Superior temporal gyrus (tissue), 1 donor: ENCODE data around the gene CPAMD8.
"Not testable (repeated sequence)": the region's sequence is repeated elsewhere in the genome, so short reads cannot be mapped to it uniquely, and the experiment has no call there.

Source experiments
- DNase-seq: peaks from one replicate; pipeline ENCODE4 v3.0.0-alpha.2; 2016; ENCODE audit errors: extremely low spot score

The CPAMD8 gene

GRCh38 chr19:17001603-17002183 is 24.9 kb downstream of the CPAMD8 start:
- no peak for DNase-seq

GRCh38 chr19:16998635-16999194 is 27.9 kb downstream of the CPAMD8 start:
- no peak for DNase-seq

GRCh38 chr19:16996838-16997490 is 29.6 kb downstream of the CPAMD8 start:
- DNase-seq, result not testable (repeated sequence)

GRCh38 chr19:16988661-16989060 is 37.9 kb downstream of the CPAMD8 start:
- DNase-seq, result no peak

GRCh38 chr19:16985403-16985802 is 41.2 kb downstream of the CPAMD8 start:
- DNase-seq, result no peak

- DNase-seq, result not testable (repeated sequence)
Measured at GRCh38 chr19:16982586-16982985, 44.0 kb downstream of the CPAMD8 start.

GRCh38 chr19:16978839-16979802 is 47.5 kb downstream of the CPAMD8 start:
- DNase-seq, result no peak

GRCh38 chr19:16978156-16978555 is 48.5 kb downstream of the CPAMD8 start:
- no peak for DNase-seq

- DNase-seq, result no peak
Measured at GRCh38 chr19:16977306-16977705, 49.3 kb downstream of the CPAMD8 start.

GRCh38 chr19:16976446-16976845 is 50.2 kb downstream of the CPAMD8 start:
- DNase-seq, result no peak

GRCh38 chr19:16970821-16971220 is 55.8 kb downstream of the CPAMD8 start:
- DNase-seq, result no peak

- no peak for DNase-seq
Measured at GRCh38 chr19:16969135-16969534, 57.5 kb downstream of the CPAMD8 start.

GRCh38 chr19:16960996-16961822 is 65.4 kb downstream of the CPAMD8 start:
- DNase-seq, result not testable (repeated sequence)

- DNase-seq, result not testable (repeated sequence)
Measured at GRCh38 chr19:16958277-16958676, 68.3 kb downstream of the CPAMD8 start.

- DNase-seq, result no peak
Measured at GRCh38 chr19:16957855-16958254, 68.8 kb downstream of the CPAMD8 start.

- DNase-seq, result no peak
Measured at GRCh38 chr19:16957151-16957701, 69.4 kb downstream of the CPAMD8 start.

GRCh38 chr19:16955161-16955560 is 71.4 kb downstream of the CPAMD8 start:
- no peak for DNase-seq

- DNase-seq, result no peak
Measured at GRCh38 chr19:16952046-16952445, 74.6 kb downstream of the CPAMD8 start.

GRCh38 chr19:16951529-16951928 is 75.1 kb downstream of the CPAMD8 start:
- DNase-seq, result no peak

- no peak for DNase-seq
Measured at GRCh38 chr19:16949496-16950023, 77.0 kb downstream of the CPAMD8 start.
